Esophagus muscularis mucosa (tissue), 4 donors: ENCODE measurements around the gene BMP8A. TPM values are rescaled to one million over a fixed set of nuclear protein-coding genes. Genes with fewer than 3 reads are reported as not detected.

Experiments
- DNase-seq: peaks from one replicate; pipeline ENCODE4 v3.0.0-alpha.2; 2017; ENCODE audit errors: extremely low spot score
- H3K27ac ChIP-seq, 4 donors: fragments of 200-600 bp; sonication (generic); replicated peaks in 1 of 4; 1 replicate in 3 of 4; 2 replicates in 1 of 4; pipeline ENCODE4 v1.5.1; 2016 to 2019; ENCODE audit warnings: mild to moderate bottlenecking in 1 of 4
- H3K27me3 ChIP-seq, 4 donors: fragments of 200-600 bp; sonication (generic); one replicate each; pipeline versions ENCODE4 v1.5.1 to v1.6.0; 2016 to 2019
- H3K36me3 ChIP-seq, 4 donors: fragments of 200-600 bp; sonication (generic); one replicate each; pipeline ENCODE4 v1.5.1; 2016 to 2019
- H3K4me1 ChIP-seq, 4 donors: fragments of 200-600 bp; sonication (generic); one replicate each; pipeline ENCODE4 v1.5.1; 2016 to 2019
- H3K4me3 ChIP-seq, 4 donors: fragments of 200-600 bp; sonication (generic); 1 replicate in 2 of 4; 2 replicates in 2 of 4; pipeline ENCODE4 v1.5.1; 2016 to 2019; ENCODE audit warnings: mild to moderate bottlenecking in 4 of 4, moderate library complexity in 1 of 4
- H3K9me3 ChIP-seq, 4 donors: fragments of 200-600 bp; sonication (generic); 1 replicate in 3 of 4; 2 replicates in 1 of 4; pipeline ENCODE4 v1.5.1; 2016 to 2019
- CTCF ChIP-seq, 3 experiments: fragments of 200-600 bp in 2 of 3; fragments of 450-650 bp in 1 of 3; sonication (generic) in 2 of 3; IDR thresholded peaks; one replicate each; pipeline ENCODE4 v1.5.1; 2017 to 2019; ENCODE audit warnings: antibody characterized with exemption in 3 of 3, mild to moderate bottlenecking in 2 of 3, moderate library complexity in 1 of 3
- EP300 ChIP-seq: sonication (generic); formaldehyde crosslinking; IDR thresholded peaks from one replicate; pipeline ENCODE4 v1.6.1; 2017; ENCODE audit warnings: antibody characterized with exemption
- POLR2A ChIP-seq: fragments of 450-650 bp; IDR thresholded peaks from one replicate; pipeline ENCODE4 v1.6.1; 2017; ENCODE audit warnings: antibody characterized with exemption, moderate library complexity, mild to moderate bottlenecking, low read depth
- POLR2AphosphoS5 ChIP-seq, 2 donors: sonication (generic); formaldehyde crosslinking; IDR thresholded peaks; one replicate each; pipeline ENCODE4 v1.6.1; 2017; ENCODE audit warnings: antibody characterized with exemption in 2 of 2
- WGBS: methylation state at CpG from one replicate; pipeline ENCODE4 v1.1.5; 2018; 5-methylcytosine and 5-hydroxymethylcytosine counted together
- intact Hi-C: fragments of 100-400 bp; cut with DNase I; formaldehyde crosslinking; loops from one replicate; pipeline ENCODE4 v1.15.1; 2023
- total RNA-seq, 4 donors: library from RNA; depleted of rRNA; stranded (reverse); fragments of >200 nt; gene quantifications; one replicate each; pipeline versions ENCODE4 v1.1.0 to v1.2.1, GENCODE V29; 2016

The BMP8A gene
- total RNA-seq, 4 donors from 2014 or later: 0.99 to 3.0 (median 2.2) TPM

- Histone ChIP-seq H3K4me3 (no peak overlapping the region), H3K36me3 (peaks cover 60 to 78% (median 76%) of the 10 kb centered on the region in 4 donors), H3K9me3 (no peaks in the 10 kb centered on the region), H3K27ac (no peak overlapping the region), H3K27me3 (no peaks in the 10 kb centered on the region), H3K4me1 (peaks cover 0 to 9% (median 4%) of the 10 kb centered on the region in 4 donors)
- TF ChIP-seq CTCF (IDR thresholded peaks at IDR 0.05) (no peak), POLR2AphosphoS5 (IDR thresholded peaks at IDR 0.05) (no peak), EP300 (no peak), POLR2A (no peak)
- 92% methylated on average over 1 of the region's 1 CpG for WGBS
- intact Hi-C loops: no loop called here
- DNase-seq: no peak
Measured at GRCh38 chr1:39561279-39561678, 69.8 kb downstream of the BMP8A start.

- no peak overlapping the region for H3K4me3 ChIP-seq
- H3K4me1 ChIP-seq: peaks cover 0 to 9% (median 7%) of the 10 kb centered on the region in 4 donors
- DNase-seq: no peak
- no peaks in the 10 kb centered on the region for H3K27me3 ChIP-seq
- TF ChIP-seq CTCF (IDR thresholded peaks at IDR 0.05): no peak
- no peak for TF ChIP-seq POLR2AphosphoS5 (IDR thresholded peaks at IDR 0.05)
- no peak for TF ChIP-seq POLR2A
- no peak for TF ChIP-seq EP300
- 87% methylated on average over 3 of the region's 3 CpGs for WGBS
- no peak overlapping the region for H3K27ac ChIP-seq
- no peaks in the 10 kb centered on the region for H3K9me3 ChIP-seq
- H3K36me3 ChIP-seq: peaks cover 76 to 94% (median 92%) of the 10 kb centered on the region in 4 donors
- intact Hi-C loops: no loop called here
Measured at GRCh38 chr1:39562886-39563285, 71.5 kb downstream of the BMP8A start.

- intact Hi-C loops: no loop called here
- H3K27ac ChIP-seq: no peak overlapping the region
- TF ChIP-seq EP300 (no peak), POLR2AphosphoS5 (IDR thresholded peaks at IDR 0.05) (no peak), CTCF (IDR thresholded peaks at IDR 0.05) (no peak), POLR2A (no peak)
- no peak for DNase-seq
- peaks cover 83 to 100% (median 98%) of the 10 kb centered on the region in 4 donors for H3K36me3 ChIP-seq
- no peak overlapping the region for H3K4me3 ChIP-seq
- 94% methylated on average over 14 of the region's 15 CpGs for WGBS
- no peaks in the 10 kb centered on the region for H3K9me3 ChIP-seq
- no peaks in the 10 kb centered on the region for H3K27me3 ChIP-seq
- peaks cover 0 to 7% (median 4%) of the 10 kb centered on the region in 4 donors for H3K4me1 ChIP-seq
Measured at GRCh38 chr1:39563669-39564068, 72.2 kb downstream of the BMP8A start.

GRCh38 chr1:39564340-39564739 is 72.9 kb downstream of the BMP8A start:
- no peak for DNase-seq
- Histone ChIP-seq H3K36me3 (peaks cover 90 to 100% (median 98%) of the 10 kb centered on the region in 4 donors), H3K4me1 (peaks cover 0 to 7% (median 0%) of the 10 kb centered on the region in 4 donors), H3K27ac (no peak overlapping the region), H3K27me3 (no peaks in the 10 kb centered on the region), H3K9me3 (no peaks in the 10 kb centered on the region), H3K4me3 (no peak overlapping the region)
- no peak for TF ChIP-seq POLR2AphosphoS5 (IDR thresholded peaks at IDR 0.05)
- TF ChIP-seq CTCF (IDR thresholded peaks at IDR 0.05): no peak
- no peak for TF ChIP-seq EP300
- no peak for TF ChIP-seq POLR2A
- intact Hi-C loops: no loop called here
- 84% methylated on average over 7 of the region's 7 CpGs for WGBS

GRCh38 chr1:39564941-39565340 is 73.5 kb downstream of the BMP8A start:
- intact Hi-C loops: no loop called here
- H3K36me3 ChIP-seq: peaks cover 95 to 100% (median 100%) of the 10 kb centered on the region in 4 donors

More at GRCh38 chr1:39564941-39565340, 73.5 kb downstream of the BMP8A start:
- H3K27me3 ChIP-seq: no peaks in the 10 kb centered on the region
- no peak overlapping the region for H3K27ac ChIP-seq
- DNase-seq: no peak
- H3K9me3 ChIP-seq: no peaks in the 10 kb centered on the region
- no peak for TF ChIP-seq EP300
- no peak for TF ChIP-seq POLR2A
- no peak for TF ChIP-seq POLR2AphosphoS5 (IDR thresholded peaks at IDR 0.05)
- TF ChIP-seq CTCF (IDR thresholded peaks at IDR 0.05): no peak
- peaks cover 0 to 7% (median 0%) of the 10 kb centered on the region in 4 donors for H3K4me1 ChIP-seq
- WGBS: 73% methylated on average over 3 of the region's 6 CpGs
- H3K4me3 ChIP-seq: no peak overlapping the region
